ENCODE results near the gene COL4A1.

The COL4A1 gene

DNA sequence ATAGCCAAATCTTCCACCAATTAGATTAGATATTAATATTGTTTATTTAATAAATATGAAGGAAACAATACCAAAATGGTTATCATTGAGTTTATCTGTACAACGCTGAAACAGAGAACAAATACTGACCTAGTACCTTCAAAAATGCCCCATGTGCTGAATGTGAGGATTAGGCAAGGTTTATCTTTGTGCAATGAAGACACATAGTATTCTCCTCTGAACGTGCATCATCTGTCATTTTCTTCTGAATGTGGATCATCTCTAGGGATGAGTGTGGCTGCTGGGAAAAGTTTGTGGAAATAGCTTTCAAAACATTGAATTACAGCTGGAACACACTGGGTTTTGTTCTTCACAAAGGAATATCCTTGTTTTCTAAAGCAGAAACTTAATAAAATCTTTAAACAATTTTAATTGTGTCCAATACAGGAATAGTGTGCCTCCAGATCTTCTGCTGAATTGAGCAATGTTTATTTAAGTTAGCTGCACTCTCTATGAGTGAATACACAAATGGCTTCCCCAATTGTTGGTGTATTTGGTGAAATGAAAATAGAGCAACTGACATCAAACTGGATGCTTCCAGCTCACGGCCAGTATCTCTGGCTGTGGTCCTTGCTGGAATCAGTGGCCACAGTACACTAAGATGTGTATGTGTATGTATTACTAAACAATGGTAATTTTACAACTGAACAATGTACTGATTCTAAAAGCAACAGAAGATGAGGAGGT, 6.7 kb downstream of the COL4A1 start:
- Histone ChIP-seq H3K27me3 (ENCODE audit: insufficient read depth, poor library complexity, severe bottlenecking) (peaks cover 71% of the 10 kb centered on the region), H3K27ac (replicated peaks) (no peak overlapping the region), H3K4me3 (replicated peaks; ENCODE audit: insufficient read depth, low read length) (no peak overlapping the region)
- DNase-seq (ENCODE audit: low read depth in 1 of 2, low spot score in 1 of 2): no peak
- TF ChIP-seq POLR2AphosphoS5 (IDR thresholded peaks at IDR 0.05; ENCODE audit: low read depth) (no peak), SPI1 (IDR thresholded peaks at IDR 0.05; ENCODE audit: borderline replicate concordance, low read depth) (no peak)
- TF ChIP-seq, protein P1, sequence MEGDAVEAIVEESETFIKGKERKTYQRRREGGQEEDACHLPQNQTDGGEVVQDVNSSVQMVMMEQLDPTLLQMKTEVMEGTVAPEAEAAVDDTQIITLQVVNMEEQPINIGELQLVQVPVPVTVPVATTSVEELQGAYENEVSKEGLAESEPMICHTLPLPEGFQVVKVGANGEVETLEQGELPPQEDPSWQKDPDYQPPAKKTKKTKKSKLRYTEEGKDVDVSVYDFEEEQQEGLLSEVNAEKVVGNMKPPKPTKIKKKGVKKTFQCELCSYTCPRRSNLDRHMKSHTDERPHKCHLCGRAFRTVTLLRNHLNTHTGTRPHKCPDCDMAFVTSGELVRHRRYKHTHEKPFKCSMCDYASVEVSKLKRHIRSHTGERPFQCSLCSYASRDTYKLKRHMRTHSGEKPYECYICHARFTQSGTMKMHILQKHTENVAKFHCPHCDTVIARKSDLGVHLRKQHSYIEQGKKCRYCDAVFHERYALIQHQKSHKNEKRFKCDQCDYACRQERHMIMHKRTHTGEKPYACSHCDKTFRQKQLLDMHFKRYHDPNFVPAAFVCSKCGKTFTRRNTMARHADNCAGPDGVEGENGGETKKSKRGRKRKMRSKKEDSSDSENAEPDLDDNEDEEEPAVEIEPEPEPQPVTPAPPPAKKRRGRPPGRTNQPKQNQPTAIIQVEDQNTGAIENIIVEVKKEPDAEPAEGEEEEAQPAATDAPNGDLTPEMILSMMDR (IDR thresholded peaks at IDR 0.05; ENCODE audit: insufficient read depth, low read length): no peak
- TF ChIP-seq, protein P2, sequence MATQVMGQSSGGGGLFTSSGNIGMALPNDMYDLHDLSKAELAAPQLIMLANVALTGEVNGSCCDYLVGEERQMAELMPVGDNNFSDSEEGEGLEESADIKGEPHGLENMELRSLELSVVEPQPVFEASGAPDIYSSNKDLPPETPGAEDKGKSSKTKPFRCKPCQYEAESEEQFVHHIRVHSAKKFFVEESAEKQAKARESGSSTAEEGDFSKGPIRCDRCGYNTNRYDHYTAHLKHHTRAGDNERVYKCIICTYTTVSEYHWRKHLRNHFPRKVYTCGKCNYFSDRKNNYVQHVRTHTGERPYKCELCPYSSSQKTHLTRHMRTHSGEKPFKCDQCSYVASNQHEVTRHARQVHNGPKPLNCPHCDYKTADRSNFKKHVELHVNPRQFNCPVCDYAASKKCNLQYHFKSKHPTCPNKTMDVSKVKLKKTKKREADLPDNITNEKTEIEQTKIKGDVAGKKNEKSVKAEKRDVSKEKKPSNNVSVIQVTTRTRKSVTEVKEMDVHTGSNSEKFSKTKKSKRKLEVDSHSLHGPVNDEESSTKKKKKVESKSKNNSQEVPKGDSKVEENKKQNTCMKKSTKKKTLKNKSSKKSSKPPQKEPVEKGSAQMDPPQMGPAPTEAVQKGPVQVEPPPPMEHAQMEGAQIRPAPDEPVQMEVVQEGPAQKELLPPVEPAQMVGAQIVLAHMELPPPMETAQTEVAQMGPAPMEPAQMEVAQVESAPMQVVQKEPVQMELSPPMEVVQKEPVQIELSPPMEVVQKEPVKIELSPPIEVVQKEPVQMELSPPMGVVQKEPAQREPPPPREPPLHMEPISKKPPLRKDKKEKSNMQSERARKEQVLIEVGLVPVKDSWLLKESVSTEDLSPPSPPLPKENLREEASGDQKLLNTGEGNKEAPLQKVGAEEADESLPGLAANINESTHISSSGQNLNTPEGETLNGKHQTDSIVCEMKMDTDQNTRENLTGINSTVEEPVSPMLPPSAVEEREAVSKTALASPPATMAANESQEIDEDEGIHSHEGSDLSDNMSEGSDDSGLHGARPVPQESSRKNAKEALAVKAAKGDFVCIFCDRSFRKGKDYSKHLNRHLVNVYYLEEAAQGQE (IDR thresholded peaks at IDR 0.05; ENCODE audit: insufficient replicate concordance, low read depth): no peak

DNA sequence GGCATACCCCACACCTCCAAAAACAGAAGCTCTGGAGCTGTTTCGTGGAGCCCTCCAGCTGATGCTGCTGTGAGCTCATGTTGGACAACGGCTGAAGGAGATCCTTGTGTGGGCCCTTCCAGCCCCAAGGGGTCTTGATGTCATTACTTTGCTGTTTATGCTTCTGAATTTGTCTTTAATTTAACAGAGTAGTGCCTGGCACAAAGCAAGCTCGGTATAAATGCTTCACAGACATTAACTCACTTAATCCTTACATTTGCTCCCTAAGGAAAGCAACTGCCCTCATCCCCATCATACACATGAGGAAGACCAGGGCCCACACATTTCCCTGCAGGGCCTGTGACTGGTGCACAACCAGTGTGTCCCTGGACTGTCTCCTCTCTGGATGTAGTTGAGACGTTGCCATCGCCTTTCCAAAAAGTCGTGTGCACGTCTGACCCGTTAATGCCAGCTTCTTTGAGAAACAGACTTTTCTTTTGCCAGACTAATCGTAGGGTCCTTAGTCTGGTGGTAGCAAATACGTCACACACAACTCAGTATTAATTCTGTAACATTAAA, 7.6 kb downstream of the COL4A1 start:
- no peak overlapping the region for H3K4me3 ChIP-seq (replicated peaks; ENCODE audit: insufficient read depth, low read length)
- H3K27me3 ChIP-seq (ENCODE audit: insufficient read depth, poor library complexity, severe bottlenecking): peaks cover 67% of the 10 kb centered on the region
- TF ChIP-seq GABPA (IDR thresholded peaks at IDR 0.05; ENCODE audit: low read depth) (no peak), POLR2AphosphoS5 (IDR thresholded peaks at IDR 0.05; ENCODE audit: low read depth) (no peak), SPI1 (IDR thresholded peaks at IDR 0.05; ENCODE audit: borderline replicate concordance, low read depth) (no peak)
- TF ChIP-seq, protein P2 (IDR thresholded peaks at IDR 0.05; ENCODE audit: insufficient replicate concordance, low read depth): no peak
- TF ChIP-seq, protein P1 (IDR thresholded peaks at IDR 0.05; ENCODE audit: insufficient read depth, low read length): no peak
- H3K27ac ChIP-seq (replicated peaks): no peak overlapping the region
- DNase-seq (ENCODE audit: low read depth in 1 of 2, low spot score in 1 of 2): no peak

DNA sequence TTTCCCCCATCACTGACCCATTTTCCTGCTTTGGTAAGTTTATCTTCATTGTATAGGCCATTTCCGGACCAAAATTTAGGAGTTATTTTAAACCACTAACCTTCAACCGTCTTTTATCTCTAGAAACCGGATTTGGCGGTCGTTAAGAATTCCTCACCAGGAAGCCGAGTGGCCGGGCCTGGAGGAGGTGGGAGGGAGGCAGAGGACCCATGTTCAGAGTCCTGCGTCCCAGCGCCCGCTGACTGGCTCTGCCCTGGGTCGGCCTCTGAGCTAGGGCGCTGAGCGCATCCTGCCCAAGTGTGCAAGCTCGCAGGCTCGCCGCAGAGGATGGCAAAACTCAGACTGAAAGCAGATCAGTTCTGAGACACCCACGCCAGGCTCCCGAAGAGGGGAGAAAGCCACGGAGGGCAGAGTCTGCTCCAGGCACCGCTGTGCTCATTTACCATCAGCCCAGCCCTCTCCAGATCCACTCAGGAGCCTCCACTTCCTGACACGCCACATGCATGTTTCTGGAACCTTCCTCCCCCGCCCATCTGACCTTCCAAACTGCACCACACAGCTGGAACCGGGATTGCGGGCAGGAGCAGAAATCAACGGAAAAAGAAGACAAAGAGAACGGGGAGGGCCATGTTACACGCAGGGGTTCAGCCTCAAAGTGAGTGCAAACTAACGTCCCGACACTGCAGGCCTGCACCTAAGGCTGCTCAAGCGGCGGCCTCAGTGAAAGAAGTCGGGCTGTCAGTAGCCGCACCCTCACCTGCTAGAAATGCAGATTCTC, 8.3 kb downstream of the COL4A1 start:
- TF ChIP-seq, protein P2 (IDR thresholded peaks at IDR 0.05; ENCODE audit: insufficient replicate concordance, low read depth): no peak
- TF ChIP-seq, protein P1 (IDR thresholded peaks at IDR 0.05; ENCODE audit: insufficient read depth, low read length): no peak
- no peak for TF ChIP-seq SPI1 (IDR thresholded peaks at IDR 0.05; ENCODE audit: borderline replicate concordance, low read depth)
- no peak for TF ChIP-seq GABPA (IDR thresholded peaks at IDR 0.05; ENCODE audit: low read depth)
- TF ChIP-seq POLR2AphosphoS5 (IDR thresholded peaks at IDR 0.05; ENCODE audit: low read depth): no peak
- peaks cover 62% of the 10 kb centered on the region for H3K27me3 ChIP-seq (ENCODE audit: insufficient read depth, poor library complexity, severe bottlenecking)
- no peak for DNase-seq (ENCODE audit: low read depth in 1 of 2, low spot score in 1 of 2)
- no peak overlapping the region for H3K27ac ChIP-seq (replicated peaks)
- H3K4me3 ChIP-seq (replicated peaks; ENCODE audit: insufficient read depth, low read length): no peak overlapping the region
